CD8-positive, alpha-beta memory T cell (primary cell): Measurements from ENCODE around the gene ZC3H12A. TPM values are rescaled to one million over a fixed set of nuclear protein-coding genes. Genes with fewer than 3 reads are reported as not detected.

ENCODE experiments used
- CTCF ChIA-PET: fragments of 350-600 bp; sonication (Branson Sonifier 250); formaldehyde crosslinking; loops from one replicate; lab custom pipeline; 2021; ENCODE audit warnings: antibody characterized with exemption; lab: Charles Lee
- POLR2A ChIA-PET: fragments of 350-600 bp; sonication (Branson Sonifier 250); formaldehyde crosslinking; loops from one replicate; lab custom pipeline; 2021; ENCODE audit warnings: antibody characterized with exemption; lab: Charles Lee
- DNase-seq, 5 donors: peaks; one replicate each; pipeline versions ENCODE4 v3.0.0 to v3.0.0-alpha.2; 2020 to 2022; ENCODE audit warnings: mixed read lengths in 1 of 5
- H3K27ac ChIP-seq: one replicate; pipeline ENCODE4 v1.7.0; 2013; ENCODE audit warnings: low read depth, mild to moderate bottlenecking, low read length, moderate library complexity
- H3K27me3 ChIP-seq: 2 replicates; pipeline ENCODE4 v1.7.0; 2013; ENCODE audit warnings: low read length, mild to moderate bottlenecking; ENCODE audit not compliant: insufficient read depth, poor library complexity, severe bottlenecking
- H3K36me3 ChIP-seq: 2 replicates; pipeline ENCODE4 v1.7.0; 2013; ENCODE audit warnings: mild to moderate bottlenecking, low read length, moderate library complexity; ENCODE audit not compliant: insufficient read depth
- H3K4me1 ChIP-seq: 2 replicates; pipeline ENCODE4 v1.7.0; 2013; ENCODE audit warnings: mild to moderate bottlenecking, low read length, moderate library complexity; ENCODE audit not compliant: insufficient read depth
- H3K4me3 ChIP-seq: 2 replicates; pipeline ENCODE4 v1.7.0; 2013; ENCODE audit warnings: mild to moderate bottlenecking, low read length
- H3K9me3 ChIP-seq: 2 replicates; pipeline ENCODE4 v1.7.0; 2013; ENCODE audit warnings: mild to moderate bottlenecking, low read length
- H3K27ac Mint-ChIP-seq, 8 donors: one replicate each; pipeline ENCODE4 v1.8.0; 2020 to 2021; ENCODE audit warnings: mixed read lengths in 8 of 8, mild to moderate bottlenecking in 6 of 8, inconsistent platforms in 3 of 8, moderate library complexity in 3 of 8
- H3K27me3 Mint-ChIP-seq, 2 donors: one replicate each; pipeline ENCODE4 v1.8.0; 2020 to 2021; ENCODE audit warnings: mixed read lengths in 2 of 2, mild to moderate bottlenecking in 1 of 2, moderate library complexity in 1 of 2
- H3K36me3 Mint-ChIP-seq, 3 donors: one replicate each; pipeline ENCODE4 v1.8.0; 2020 to 2021; ENCODE audit warnings: mixed read lengths in 3 of 3, inconsistent platforms in 1 of 3, mild to moderate bottlenecking in 1 of 3
- H3K4me1 Mint-ChIP-seq, 3 donors: one replicate each; pipeline ENCODE4 v1.8.0; 2020 to 2021; ENCODE audit warnings: mixed read lengths in 3 of 3, inconsistent platforms in 1 of 3, mild to moderate bottlenecking in 1 of 3
- H3K4me3 Mint-ChIP-seq, 7 donors: one replicate each; pipeline ENCODE4 v1.8.0; 2020 to 2021; ENCODE audit warnings: mixed read lengths in 7 of 7, mild to moderate bottlenecking in 6 of 7, moderate library complexity in 4 of 7, inconsistent platforms in 2 of 7
- H3K9me3 Mint-ChIP-seq, 5 donors: one replicate each; pipeline ENCODE4 v1.8.0; 2020 to 2022; ENCODE audit warnings: mixed read lengths in 5 of 5, mild to moderate bottlenecking in 3 of 5, moderate library complexity in 2 of 5, inconsistent platforms in 1 of 5
- polyA plus RNA-seq: library from polyadenylated mRNA; unstranded; fragments of 300-500 nt; fragmentation: Illumina TruSeq; gene quantifications from one replicate; pipeline ENCODE4 v1.2.3, GENCODE V29; 2021
- total RNA-seq, 2 experiments: library from RNA; stranded (reverse); gene quantifications; one replicate each; pipeline ENCODE4 v1.2.3, GENCODE V29; 2021

ZC3H12A gene
- total and polyA plus RNA-seq, 3 experiments from 2014 or later, result 11.6 to 33.8 (median 32.7) TPM

- CTCF ChIA-PET, result interaction anchor here (5.0 kb wide), 1 partner anchor 39 kb away, joined by 34 read pairs; no protein-coding TSS in a partner anchor
- no peak overlapping the region for H3K4me3 ChIP-seq
- DNase-seq, result no peak
- no peaks in the 10 kb centered on the region for H3K27me3 ChIP-seq
- Mint-ChIP-seq H3K27me3 (peaks cover 1 to 23% of the 10 kb centered on the region in 2 donors), H3K36me3 (peaks cover 0 to 5% (median 0%) of the 10 kb centered on the region in 3 donors), H3K4me3 (no peak overlapping the region), H3K4me1 (peaks cover 7 to 9% (median 8%) of the 10 kb centered on the region in 3 donors), H3K27ac (no peak overlapping the region), H3K9me3 (no peaks in the 10 kb centered on the region)
- H3K36me3 ChIP-seq, result no peaks in the 10 kb centered on the region
- H3K9me3 ChIP-seq, result no peaks in the 10 kb centered on the region
- POLR2A ChIA-PET, result no interaction called here
- no peak overlapping the region for H3K27ac ChIP-seq
- H3K4me1 ChIP-seq, result peaks cover 11% of the 10 kb centered on the region
Measured at GRCh38 chr1:37448185-37448584, 26.2 kb upstream of the ZC3H12A start.

- Mint-ChIP-seq H3K27me3 (peaks cover 1 to 22% of the 10 kb centered on the region in 2 donors), H3K4me1 (peaks cover 7 to 9% (median 8%) of the 10 kb centered on the region in 3 donors), H3K36me3 (peaks cover 0 to 5% (median 0%) of the 10 kb centered on the region in 3 donors), H3K9me3 (no peaks in the 10 kb centered on the region), H3K4me3 (no peak overlapping the region), H3K27ac (peak overlapping the region in 1 of 8 donors; percentile 14)
- ChIA-PET CTCF (interaction anchor here (1.2 to 5.0 kb wide), 3 partner anchors 11 to 233 kb away, joined by 3 to 34 read pairs (median 9); no protein-coding TSS in a partner anchor), POLR2A (interaction anchor here (0.5 kb wide), 1 partner anchor 478 kb away, joined by 4 read pairs; no protein-coding TSS in a partner anchor)
- Histone ChIP-seq H3K27me3 (no peaks in the 10 kb centered on the region), H3K36me3 (no peaks in the 10 kb centered on the region), H3K4me1 (peaks cover 11% of the 10 kb centered on the region), H3K27ac (no peak overlapping the region), H3K4me3 (no peak overlapping the region), H3K9me3 (no peaks in the 10 kb centered on the region)
- DNase-seq, result no peak
Measured at GRCh38 chr1:37448691-37449417, 25.5 kb upstream of the ZC3H12A start.

- no peak overlapping the region for H3K27ac ChIP-seq
- peak overlapping the region in 3 of 8 donors; percentile 29 to 43 (median 43) for H3K27ac Mint-ChIP-seq
- H3K36me3 Mint-ChIP-seq, result peaks cover 0 to 6% (median 4%) of the 10 kb centered on the region in 3 donors
- H3K9me3 ChIP-seq, result no peaks in the 10 kb centered on the region
- ChIA-PET POLR2A (no interaction called here), CTCF (interaction anchor here (0.8 to 5.0 kb wide), 4 partner anchors 10 to 232 kb away, joined by 3 to 34 read pairs (median 6); no protein-coding TSS in a partner anchor)
- no peaks in the 10 kb centered on the region for H3K9me3 Mint-ChIP-seq
- DNase-seq, result peak in 1 of 5 donors; percentile 14
- peaks cover 11 to 13% (median 13%) of the 10 kb centered on the region in 3 donors for H3K4me1 Mint-ChIP-seq
- peak overlapping the region in 1 of 7 donors; percentile 74 for H3K4me3 Mint-ChIP-seq
- H3K27me3 Mint-ChIP-seq, result peaks cover 1 to 22% of the 10 kb centered on the region in 2 donors
- H3K27me3 ChIP-seq, result no peaks in the 10 kb centered on the region
- H3K4me1 ChIP-seq, result peaks cover 14% of the 10 kb centered on the region
- H3K4me3 ChIP-seq, result no peak overlapping the region
- H3K36me3 ChIP-seq, result no peaks in the 10 kb centered on the region
Measured at GRCh38 chr1:37449936-37450335, 24.4 kb upstream of the ZC3H12A start.

- POLR2A ChIA-PET, result no interaction called here
Measured at GRCh38 chr1:37452416-37452815, 22.0 kb upstream of the ZC3H12A start.

GRCh38 chr1:37453647-37454046 lies 20.7 kb upstream of the ZC3H12A start:
- no peaks in the 10 kb centered on the region for H3K27me3 ChIP-seq
- Mint-ChIP-seq H3K27me3 (peaks cover 1 to 4% of the 10 kb centered on the region in 2 donors), H3K36me3 (peaks cover 0 to 12% (median 8%) of the 10 kb centered on the region in 3 donors), H3K9me3 (no peaks in the 10 kb centered on the region), H3K27ac (no peak overlapping the region), H3K4me1 (peaks cover 15 to 18% (median 15%) of the 10 kb centered on the region in 3 donors), H3K4me3 (no peak overlapping the region)
- no peak overlapping the region for H3K27ac ChIP-seq
- no peaks in the 10 kb centered on the region for H3K9me3 ChIP-seq
- CTCF ChIA-PET, result interaction anchor here (1.0 to 9.3 kb wide), 9 partner anchors 14 to 228 kb away, joined by 3 to 246 read pairs (median 5); partner anchors contain the start of gene ZC3H12A
- H3K4me3 ChIP-seq, result no peak overlapping the region
- H3K4me1 ChIP-seq, result peaks cover 14% of the 10 kb centered on the region
- no peaks in the 10 kb centered on the region for H3K36me3 ChIP-seq
- no peak for DNase-seq
- POLR2A ChIA-PET, result no interaction called here

More at GRCh38 chr1:37452416-37452815, 22.0 kb upstream of the ZC3H12A start:
- no peaks in the 10 kb centered on the region for H3K27me3 ChIP-seq
- Mint-ChIP-seq H3K9me3 (no peaks in the 10 kb centered on the region), H3K4me3 (no peak overlapping the region), H3K36me3 (peaks cover 0 to 11% (median 8%) of the 10 kb centered on the region in 3 donors), H3K27ac (no peak overlapping the region), H3K27me3 (peaks cover 1 to 11% of the 10 kb centered on the region in 2 donors), H3K4me1 (peaks cover 15% of the 10 kb centered on the region in 3 donors)
- no peak for DNase-seq
- peaks cover 14% of the 10 kb centered on the region for H3K4me1 ChIP-seq
- no peak overlapping the region for H3K4me3 ChIP-seq
- H3K27ac ChIP-seq, result no peak overlapping the region
- H3K36me3 ChIP-seq, result no peaks in the 10 kb centered on the region
- CTCF ChIA-PET, result interaction anchor here (8.0 to 9.3 kb wide), 2 partner anchors 22 to 36 kb away, joined by 105 to 246 read pairs; partner anchors contain the start of gene ZC3H12A
- no peaks in the 10 kb centered on the region for H3K9me3 ChIP-seq

GRCh38 chr1:37455516-37455915 lies 18.9 kb upstream of the ZC3H12A start:
- Histone ChIP-seq H3K4me1 (peaks cover 3% of the 10 kb centered on the region), H3K4me3 (no peak overlapping the region), H3K9me3 (no peaks in the 10 kb centered on the region), H3K27ac (no peak overlapping the region), H3K36me3 (no peaks in the 10 kb centered on the region), H3K27me3 (no peaks in the 10 kb centered on the region)
- H3K4me1 Mint-ChIP-seq, result peaks cover 6 to 11% (median 9%) of the 10 kb centered on the region in 3 donors
- no peaks in the 10 kb centered on the region for H3K9me3 Mint-ChIP-seq
- CTCF ChIA-PET, result interaction anchor here (0.6 to 9.3 kb wide), 7 partner anchors 19 to 228 kb away, joined by 3 to 246 read pairs (median 4); partner anchors contain the start of gene ZC3H12A
- H3K36me3 Mint-ChIP-seq, result peaks cover 0 to 15% (median 8%) of the 10 kb centered on the region in 3 donors
- H3K4me3 Mint-ChIP-seq, result no peak overlapping the region
- H3K27me3 Mint-ChIP-seq, result no peaks in the 10 kb centered on the region
- DNase-seq, result no peak
- POLR2A ChIA-PET, result interaction anchor here (1.0 kb wide), 1 partner anchor 24 kb away, joined by 4 read pairs; no protein-coding TSS in a partner anchor
- H3K27ac Mint-ChIP-seq, result no peak overlapping the region

GRCh38 chr1:37456614-37457013 lies 17.8 kb upstream of the ZC3H12A start:
- peaks cover 0 to 20% (median 8%) of the 10 kb centered on the region in 3 donors for H3K36me3 Mint-ChIP-seq
- POLR2A ChIA-PET, result no interaction called here
- Histone ChIP-seq H3K27ac (no peak overlapping the region), H3K4me1 (peaks cover 3% of the 10 kb centered on the region), H3K4me3 (no peak overlapping the region), H3K27me3 (no peaks in the 10 kb centered on the region), H3K9me3 (no peaks in the 10 kb centered on the region), H3K36me3 (no peaks in the 10 kb centered on the region)
- H3K4me3 Mint-ChIP-seq, result no peak overlapping the region
- H3K27ac Mint-ChIP-seq, result peak overlapping the region in 2 of 8 donors; percentile 58 to 71
- peaks cover 6 to 11% (median 9%) of the 10 kb centered on the region in 3 donors for H3K4me1 Mint-ChIP-seq
- no peak for DNase-seq
- CTCF ChIA-PET, result interaction anchor here (8.0 to 9.3 kb wide), 2 partner anchors 18 to 32 kb away, joined by 105 to 246 read pairs; partner anchors contain the start of gene ZC3H12A
- H3K27me3 Mint-ChIP-seq, result no peaks in the 10 kb centered on the region
- H3K9me3 Mint-ChIP-seq, result no peaks in the 10 kb centered on the region
